ENCODE results near the gene NANOGP8.

DNA sequence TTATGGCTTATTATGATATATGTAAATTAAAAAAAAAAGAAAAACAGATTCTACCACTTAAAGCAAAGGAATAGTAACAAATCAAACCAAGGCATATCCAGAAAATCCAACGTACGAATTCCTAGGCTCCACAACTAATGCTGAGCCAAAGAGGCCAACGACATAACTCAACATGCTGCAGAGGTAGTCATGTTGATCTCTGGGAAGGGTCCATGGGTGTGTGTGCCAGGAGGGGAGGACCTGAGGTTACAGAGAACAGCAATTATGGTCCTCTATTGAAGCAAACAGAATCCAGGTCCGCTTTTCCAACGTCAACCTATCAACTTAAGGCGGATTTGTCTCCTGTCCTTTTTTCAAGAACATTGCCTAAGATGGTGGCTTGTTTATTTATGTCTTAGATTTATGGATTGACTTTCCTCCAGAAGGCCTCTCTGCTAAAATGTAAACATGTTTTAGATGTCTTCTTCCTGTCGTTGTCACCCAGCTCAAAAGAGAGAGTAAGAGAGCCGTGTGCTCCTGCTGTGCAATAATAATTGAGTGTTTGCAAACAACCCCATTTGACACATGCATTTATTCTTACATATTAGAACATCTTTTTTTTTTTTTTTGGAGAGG is 20.4 kb downstream of the NANOGP8 start:
- TF ChIP-seq EZH2 (IDR thresholded peaks at IDR 0.05; ENCODE audit: insufficient read depth, poor library complexity, severe bottlenecking), result no peak
- TF ChIP-seq EZH2phosphoT487 (IDR thresholded peaks at IDR 0.05; ENCODE audit: insufficient read depth, low read depth), result no peak

All from GM23248 (cell line).